HG03442 (cell line): Measurements from ENCODE around the gene C9orf43.
"Not testable (repeated sequence)": the region's sequence is repeated elsewhere in the genome, so short reads cannot be mapped to it uniquely, and the experiment has no call there.

Experiments used
- ATAC-seq: cut with Tn5 transposase; IDR thresholded peaks from one replicate; pipeline ENCODE4 v1.9.1; 2021; ENCODE audit warnings: mild to moderate bottlenecking, moderate library complexity; ENCODE audit not compliant: unreplicated experiment

Gene C9orf43

DNA sequence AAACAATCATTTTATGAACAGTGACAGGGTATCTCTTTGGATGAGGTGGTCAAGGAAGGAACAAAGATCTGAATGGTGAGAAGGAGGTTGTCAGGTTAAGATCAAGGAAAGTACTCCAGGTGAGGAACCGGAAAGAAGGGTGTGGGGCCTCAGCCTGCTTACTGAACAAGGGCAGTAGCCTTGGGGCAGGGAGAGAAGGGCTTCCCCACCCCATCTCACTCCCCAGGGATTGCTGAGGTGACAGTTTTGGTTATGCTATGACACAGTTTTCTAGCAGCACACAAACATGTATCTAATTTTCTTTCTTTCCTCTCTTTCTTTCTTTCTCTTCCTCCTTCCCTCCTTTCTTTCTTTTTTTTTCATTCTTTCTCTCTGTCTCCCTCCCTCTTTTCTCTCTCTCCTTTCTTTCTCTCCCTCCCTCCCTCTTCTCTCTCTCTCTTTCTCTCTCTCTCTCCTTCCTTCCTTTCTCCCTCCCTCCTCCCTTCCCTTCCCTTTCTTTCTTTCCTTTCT, 29.6 kb upstream of the C9orf43 start:
- peak; percentile 65 for ATAC-seq

DNA sequence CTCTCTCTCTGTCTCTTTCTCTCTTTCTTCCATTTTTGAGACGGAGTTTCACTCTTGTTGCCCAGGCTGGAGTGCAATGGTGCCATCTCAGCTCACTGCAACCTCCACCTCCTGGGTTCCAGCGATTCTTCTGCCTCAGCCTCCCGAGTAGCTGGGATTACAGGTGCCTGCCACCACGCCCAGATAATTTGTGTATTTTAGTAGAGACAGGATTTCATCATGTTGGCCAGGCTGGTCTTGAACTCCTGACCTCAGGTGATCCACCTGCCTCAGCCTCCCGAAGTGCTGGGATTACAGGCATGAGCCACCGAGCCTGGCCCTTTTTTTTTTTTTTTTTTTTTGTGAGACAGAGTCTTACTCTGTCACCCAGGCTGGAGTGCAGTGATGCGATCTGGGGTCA, 29.1 kb upstream of the C9orf43 start:
- ATAC-seq, result not testable (repeated sequence)

DNA sequence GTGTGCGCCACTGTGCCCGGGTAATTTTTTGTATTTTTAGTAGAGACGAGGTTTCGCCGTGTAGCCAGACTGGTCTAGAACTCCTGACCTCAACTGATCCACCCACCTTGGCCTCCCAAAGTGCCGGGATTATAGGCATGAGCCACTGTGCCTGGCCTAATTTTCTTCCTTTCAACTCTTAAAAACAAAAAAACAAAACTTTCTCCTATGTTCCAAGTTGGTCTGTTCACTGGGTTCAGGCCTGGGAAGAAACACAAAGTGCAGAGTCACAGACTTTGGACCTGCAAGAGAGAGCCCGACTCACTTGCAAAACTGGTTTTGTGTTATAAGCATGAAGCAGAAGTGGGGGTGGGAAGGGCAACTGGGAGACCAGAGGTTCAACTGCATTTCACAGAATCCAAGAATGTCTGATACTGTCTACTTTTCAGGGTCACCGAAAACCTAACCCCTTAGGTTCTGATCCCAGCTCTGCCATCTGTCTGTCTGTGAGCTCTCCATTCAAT, 28.6 kb upstream of the C9orf43 start:
- ATAC-seq, result no peak

DNA sequence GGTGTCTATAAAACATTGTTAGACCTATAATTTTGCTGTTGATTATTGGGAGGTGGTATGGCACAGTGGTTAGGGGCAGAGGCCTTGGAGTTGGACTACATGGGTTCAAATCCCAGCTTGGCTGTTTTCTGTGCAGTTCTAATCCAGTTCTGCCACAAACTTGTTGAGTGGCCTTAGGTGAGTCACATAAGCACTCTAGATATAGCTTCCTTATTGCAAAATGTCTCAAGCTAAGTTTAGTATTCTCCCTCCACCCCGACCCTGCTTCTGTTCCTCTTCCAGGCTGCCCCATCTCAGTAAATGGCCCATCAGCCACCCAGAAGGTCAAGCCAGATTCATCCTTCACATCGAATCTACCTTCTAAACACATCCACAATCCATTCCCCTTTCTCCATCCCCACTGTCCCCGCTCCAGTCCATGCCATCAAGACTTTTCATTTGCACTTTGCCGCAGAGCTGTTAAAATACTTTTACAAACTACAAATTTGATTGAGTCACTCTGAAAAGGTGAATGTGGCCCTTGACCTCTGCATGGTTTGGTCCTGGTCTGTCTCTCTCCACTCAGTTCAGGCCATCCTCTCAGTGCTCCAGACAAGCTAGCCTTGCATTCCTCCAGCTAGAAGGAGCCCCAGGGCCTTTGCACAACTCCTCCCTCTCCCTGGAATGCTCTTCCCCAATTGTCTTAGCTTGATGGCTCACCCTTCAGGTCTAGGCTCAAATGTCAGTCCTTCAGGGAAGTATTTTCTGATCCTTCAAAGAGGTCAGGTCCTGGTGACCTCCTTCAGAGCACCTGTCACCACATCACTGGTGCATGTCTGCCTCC, 23.8 kb upstream of the C9orf43 start:
- no peak for ATAC-seq

DNA sequence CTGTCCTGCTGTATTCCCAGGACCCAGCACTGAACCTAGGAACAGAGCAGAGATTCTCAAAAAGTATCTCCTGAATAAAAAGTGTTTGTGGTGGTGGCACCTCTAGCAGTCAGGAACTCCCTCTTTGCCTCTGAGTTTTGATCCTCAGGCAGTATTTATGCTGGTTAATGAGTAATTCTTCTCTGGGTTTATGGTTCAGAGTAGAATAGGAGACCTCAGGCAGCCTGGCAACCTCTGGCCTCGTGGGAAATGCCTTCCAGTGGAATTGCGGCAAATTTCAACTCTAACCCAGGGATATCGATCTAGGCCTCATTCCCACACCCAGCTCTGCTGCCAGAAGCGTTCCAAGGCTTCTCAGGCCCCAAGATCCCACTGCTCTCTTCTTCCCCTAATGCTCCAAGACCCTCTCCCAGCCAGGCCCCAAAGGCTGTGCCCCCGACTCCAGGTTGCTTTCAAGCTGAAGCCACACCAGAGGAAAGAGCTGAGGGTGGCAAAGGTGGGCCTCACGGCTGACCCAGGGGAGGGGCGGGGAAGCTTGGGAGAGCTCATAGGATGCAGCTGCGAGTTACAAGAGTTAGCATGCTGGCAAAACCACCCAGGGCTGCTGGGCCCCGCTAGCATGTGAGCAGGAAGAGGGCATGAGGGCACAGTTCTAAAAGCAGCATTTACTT, 22.9 kb upstream of the C9orf43 start:
- ATAC-seq, result no peak

DNA sequence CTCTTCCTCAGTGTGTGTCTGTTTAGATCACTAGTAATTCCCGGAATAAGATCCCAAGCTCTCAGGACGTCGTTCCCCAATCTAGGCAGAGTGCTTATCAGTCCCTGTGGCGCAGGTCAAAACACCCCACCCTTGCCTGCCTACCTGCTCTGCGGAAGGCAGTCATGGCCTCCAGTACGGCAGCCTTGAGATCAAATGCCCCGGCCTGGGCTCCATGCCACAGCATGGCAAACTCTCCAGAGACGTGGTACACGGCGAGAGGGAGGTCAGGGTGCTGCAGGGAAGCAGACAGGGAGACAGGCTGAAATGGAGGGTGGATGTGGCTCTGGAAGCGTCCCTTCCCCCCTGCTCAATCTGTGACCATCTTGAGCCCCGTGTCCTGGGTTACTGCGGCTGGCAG, 21.7 kb upstream of the C9orf43 start:
- no peak for ATAC-seq

DNA sequence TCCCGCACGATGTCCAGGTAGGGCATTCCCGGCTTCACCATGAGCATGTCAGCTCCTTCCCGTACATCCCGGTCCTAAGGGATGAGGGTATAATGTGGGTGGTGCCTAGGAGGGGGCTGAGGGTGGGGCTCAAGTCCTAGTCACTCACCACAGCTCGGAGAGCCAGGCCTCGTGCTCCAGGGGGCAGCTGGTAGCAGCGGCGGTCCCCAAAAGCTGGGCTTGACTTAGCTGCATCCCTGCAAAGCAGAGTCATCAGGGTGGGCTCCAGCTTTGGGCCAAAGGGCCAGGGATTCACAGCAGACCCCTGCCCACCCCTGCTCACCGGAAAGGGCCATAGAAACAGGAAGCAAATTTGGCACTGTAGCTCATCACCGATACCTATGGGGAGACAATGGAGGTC, 21.1 kb upstream of the C9orf43 start:
- no peak for ATAC-seq

DNA sequence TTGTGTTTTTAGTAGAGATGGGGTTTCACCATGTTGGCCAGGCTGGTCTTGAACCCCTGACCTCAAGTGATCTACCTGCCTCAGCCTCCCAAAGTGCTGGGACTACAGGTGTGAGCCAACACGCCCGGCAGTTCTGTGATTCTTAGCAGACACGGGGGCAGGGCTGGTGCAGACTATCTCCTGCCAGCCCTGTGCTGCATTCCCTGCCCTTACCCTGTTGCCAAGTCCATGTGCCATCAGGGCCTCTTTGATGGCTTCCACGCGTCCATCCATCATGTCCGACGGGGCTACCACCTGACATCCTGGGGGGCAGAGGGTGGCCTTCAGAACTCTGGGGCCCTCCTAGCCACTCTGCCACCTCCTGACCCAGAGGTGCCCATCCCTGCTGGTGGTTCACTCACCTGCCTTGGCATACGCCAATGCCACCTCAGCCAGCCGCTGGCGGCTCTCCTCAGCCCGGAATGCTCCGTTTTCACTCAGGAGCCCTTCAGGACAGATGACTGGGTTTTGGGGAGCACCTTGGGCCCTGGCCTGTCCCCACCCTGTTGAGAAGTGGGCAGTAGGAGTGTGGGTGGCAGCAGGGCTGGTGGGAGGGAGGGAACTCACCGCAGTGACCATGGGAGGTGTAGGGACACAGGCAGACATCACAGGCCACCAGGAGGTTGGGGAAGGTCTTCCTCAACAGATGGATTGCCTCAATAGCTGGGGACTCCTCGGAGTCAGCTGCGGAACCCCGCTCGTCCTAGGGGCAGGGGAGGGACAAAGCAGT, 20.2 kb upstream of the C9orf43 start:
- no peak for ATAC-seq

DNA sequence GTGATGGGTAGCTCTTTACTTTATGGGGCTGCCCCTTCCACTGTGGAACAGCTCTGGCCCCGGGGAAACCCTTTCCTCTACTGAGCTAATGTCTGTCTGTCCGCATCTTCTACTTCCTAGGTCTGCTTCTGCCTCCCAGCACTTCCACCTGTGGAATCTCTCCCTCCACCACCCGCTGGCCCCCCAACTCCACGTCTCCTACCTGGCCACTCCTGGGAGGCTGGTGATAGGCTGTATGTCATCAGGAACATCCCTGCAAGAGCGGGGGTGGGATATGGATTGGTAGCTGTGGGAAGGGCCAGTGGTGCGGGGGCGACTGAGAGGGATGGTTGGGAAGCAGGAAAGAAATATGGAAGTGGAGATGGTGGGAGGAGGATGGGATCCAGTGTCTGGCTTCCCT, 18.6 kb upstream of the C9orf43 start:
- no peak for ATAC-seq

DNA sequence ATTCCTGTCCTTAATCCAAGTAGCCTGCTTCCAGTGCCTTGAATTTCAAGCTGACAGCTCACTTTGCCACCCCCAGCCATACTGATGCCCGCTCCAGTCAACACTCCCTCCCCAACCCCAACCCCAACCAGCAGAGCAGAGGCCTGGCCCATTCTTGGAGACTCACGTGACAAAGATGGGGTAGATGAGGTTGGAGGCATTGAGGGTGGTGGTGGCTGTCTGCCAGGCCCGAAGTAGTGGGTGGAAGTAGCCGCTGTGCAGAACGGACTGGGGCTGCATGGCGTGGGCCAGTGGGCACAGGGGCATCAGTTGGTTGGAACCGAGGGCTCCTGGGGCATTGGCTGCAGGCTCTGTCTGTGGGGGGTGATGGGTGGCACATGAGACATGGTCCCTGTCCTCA, 17.3 kb upstream of the C9orf43 start:
- ATAC-seq, result no peak

DNA sequence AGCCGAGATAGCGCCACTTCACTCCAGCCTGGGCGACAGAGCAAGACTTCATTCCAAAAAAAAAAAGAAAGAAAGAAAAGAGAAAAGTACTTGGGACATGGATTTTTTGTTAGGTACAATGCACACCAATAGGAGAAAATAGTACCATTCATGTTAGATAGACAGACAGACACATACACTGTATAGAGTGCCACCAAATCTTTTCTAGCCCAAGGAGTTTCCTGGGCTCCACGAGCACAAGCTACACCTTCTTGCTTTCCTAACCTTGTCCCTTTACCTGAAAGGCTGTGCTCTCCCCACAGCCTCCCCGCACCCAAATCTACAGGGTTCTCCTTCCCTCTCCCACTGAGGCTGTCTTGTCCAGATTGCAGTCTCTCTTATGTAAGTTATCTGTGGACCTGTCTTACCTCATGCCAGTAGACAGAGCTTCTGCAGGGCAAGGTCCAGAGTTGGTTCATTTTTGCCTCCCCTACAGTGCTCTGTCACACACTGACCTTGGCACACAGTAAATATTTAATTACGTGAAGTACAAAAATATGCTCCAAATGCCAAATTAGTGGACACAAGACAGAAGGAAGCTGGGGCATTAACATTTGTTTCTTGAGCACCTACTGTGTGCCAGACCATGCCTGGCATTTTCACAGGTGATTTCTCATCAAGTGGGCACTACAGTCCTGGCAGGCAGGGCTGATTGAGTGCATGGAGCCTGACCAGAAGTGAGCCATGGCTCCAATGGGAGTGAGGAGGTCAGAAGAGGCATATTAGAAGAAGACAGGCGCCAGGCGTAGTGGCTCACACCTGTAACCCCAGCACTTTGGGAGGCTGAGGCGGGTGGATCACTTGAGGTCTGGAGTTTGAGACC, 15.3 kb upstream of the C9orf43 start:
- no peak for ATAC-seq

DNA sequence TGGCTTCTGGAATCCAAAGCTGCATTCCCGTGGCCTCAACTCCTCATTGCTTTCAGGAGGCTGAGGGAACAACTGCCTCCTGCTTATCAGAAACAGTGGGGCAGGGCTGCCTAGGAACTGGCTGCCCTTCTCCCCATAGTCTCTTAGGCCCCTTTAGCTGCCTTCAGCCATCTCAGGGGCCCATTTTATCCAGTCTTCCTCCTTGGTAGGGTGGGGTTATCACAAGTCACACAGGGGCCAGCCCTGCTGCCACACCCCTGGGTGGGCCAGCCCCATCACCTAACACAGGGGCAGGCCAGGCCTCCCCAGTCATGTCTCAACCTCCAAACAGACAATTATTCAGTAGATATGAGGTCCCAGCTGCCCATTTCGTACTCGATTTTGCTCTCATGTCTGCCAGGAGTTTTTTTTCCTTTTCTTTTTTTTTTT, 13.3 kb upstream of the C9orf43 start:
- no peak for ATAC-seq

DNA sequence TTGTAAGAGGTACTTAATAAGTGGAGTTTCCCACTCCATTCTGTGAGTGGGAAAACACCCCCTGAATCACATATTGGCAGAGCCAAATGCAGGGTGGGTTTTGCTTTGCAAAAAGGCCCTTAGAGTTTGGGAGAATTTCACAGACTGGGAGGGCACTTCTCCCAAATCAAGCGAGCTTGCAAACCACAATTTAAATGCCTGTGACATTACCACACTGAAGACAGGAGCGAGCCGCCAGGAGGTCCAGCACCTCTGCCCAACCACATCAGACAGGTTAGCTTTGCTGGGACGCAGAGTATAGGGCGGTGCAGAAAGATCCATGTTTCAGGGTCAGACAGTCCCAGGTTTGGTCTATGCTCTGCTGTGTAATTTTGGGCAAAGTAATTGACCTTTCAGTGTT, 11.8 kb upstream of the C9orf43 start:
- ATAC-seq, result no peak

DNA sequence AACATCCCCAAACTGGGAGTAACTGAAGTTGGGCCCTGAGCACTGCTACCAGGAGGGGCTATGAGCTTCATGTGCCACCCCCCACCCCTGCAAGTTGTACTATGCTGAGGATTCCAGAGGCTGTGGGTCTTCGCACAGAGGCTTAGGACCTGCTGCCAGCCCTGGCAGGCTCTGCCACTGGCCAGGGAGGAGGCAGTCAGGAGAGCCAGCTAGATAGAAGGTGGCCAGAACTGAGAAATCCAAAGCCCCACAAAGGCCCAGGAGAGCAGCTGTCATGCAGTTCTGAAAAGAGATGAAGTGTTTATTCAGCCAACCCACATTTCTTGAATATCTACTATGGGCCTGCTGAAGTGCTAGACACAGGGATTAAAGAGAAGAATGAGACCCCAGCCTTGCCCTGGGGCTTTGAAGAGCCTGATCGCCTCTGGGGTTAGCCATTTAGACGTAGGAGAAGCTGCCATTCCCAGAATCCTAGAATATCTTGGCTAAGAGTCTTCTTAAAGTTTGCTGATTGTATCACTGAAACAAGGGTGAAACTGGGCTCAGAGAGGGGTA, 10.8 kb upstream of the C9orf43 start:
- no peak for ATAC-seq

DNA sequence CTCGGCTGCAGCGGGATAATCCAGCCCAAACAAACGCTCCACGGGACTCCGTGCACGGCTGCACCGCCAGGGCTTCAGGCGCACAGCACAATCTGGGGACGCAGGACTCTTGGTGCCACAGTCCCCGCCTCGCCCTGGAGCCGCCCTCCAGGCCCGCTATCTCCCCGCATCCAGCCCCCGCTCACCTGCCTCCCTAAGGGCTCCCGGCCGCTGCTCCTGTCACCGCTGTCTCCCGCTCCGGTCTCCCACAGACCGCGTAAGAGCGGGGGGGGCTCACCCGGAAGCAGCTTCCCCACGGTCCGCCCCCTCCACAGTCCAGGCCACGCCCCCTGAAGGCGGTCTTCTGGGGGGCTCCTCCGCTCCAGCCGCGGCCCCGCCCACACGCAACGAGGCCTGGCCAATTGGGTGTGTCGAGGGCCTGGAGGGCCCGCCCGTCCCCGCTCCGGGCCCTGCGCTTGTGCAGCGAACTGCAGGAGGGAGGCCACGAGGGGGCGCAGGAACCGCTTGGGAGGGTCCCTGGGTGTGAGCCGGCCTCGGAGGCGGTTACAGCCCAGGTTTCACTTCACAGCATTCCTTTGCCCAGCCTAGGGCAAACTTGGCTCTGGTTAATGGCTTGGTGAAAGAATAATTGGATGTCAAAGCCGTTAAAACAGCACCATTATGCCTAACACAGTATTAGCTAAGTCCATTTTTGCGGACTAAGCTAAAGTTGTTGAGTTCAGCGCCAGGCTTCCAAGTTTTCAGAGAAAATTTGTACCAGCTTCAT, 9.3 kb upstream of the C9orf43 start, which contains the start of gene ALAD:
ALAD (minus strand) TSS at position 258 of the 766 bp plus-strand sequence. CDS start 7,725 bp downstream, outside the sequence.
- ATAC-seq, result peak; percentile 97

DNA sequence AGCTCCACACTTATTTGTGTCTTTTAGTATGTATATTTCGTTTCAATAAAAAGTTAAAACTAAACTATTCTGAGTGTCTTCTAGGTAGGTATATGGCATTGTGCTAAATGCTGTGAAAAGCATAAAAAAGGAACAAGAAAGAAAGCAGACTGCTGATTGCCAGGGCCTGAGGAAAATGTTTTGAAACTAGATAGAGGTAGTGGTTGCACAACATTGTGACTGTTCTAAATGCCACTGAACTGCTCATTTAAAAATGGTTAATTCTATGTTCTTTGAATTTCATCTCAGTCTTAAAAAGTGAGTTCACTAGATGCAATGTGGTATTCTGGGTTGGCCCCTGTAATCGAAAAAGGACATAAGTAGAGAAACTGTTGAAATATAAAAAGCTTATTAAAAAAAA, 6.9 kb upstream of the C9orf43 start:
- no peak for ATAC-seq

DNA sequence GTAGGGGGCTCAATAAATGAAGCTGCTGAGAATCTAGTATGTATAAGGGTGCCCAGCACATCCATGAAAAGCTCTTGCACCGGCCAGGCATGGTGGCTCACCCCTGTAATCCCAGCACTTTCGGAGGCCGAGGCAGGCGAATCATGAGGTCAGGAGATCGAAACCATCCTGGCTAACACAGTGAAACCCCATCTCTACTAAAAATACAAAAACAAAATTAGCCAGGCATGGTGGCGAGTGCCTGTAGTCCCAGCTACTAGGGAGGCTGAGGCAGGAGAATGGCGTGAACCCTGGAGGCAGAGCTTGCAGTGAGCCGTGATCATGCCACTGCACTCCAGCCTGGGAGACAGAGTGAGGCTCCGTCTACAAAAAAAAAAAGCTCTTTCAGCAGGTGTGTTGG, 4.2 kb upstream of the C9orf43 start:
- ATAC-seq, result not testable (repeated sequence)

DNA sequence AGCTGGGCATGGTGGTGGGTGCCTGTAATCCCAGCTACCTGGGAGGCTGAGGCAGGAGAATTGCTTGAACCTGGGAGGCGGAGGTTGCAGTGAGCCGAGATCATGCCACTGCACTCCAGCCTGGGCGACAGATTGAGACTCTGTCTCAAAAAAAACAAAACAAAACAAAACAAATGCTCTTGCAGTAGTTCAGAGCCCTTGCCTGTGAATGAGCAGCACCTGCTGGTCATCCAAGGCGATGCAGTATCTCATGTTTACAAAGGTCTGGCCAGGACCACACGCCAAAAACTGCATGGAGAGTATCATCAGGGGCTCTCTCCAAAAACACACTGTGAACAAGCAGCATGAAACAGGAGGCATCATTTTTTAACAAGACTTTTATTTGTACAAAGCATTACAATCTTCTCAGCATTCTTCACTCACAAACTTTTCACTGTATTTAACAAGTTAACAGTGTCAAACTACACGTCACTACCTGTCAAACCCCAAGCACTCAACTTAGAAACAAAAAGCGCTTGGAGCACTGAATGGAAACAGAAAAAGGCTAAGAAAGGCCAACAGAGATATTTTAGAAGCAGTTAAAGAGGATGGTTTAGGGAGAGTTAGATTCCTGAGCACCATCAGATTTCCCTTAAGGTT, 3.6 kb upstream of the C9orf43 start:
- not testable (repeated sequence) for ATAC-seq

DNA sequence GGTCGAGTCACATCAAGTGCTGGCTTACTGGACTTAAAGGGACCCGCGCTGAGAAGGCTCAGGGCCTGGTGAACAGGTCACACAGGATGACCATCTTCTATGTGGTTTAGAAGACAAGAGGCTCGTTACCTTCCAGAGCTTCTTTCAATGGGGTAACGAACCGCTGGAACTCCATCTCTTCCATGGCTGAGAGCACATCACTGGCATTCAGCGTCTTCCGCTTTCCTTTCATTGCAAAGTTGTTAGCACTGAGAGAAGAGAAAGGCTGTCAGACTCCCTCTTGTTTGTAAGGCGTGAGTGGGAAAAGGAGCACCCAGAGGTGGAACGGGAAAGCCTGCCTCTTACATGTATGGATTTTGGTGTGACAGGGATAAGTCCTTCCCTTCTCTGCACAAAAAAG, 1.1 kb upstream of the C9orf43 start:
- ATAC-seq, result no peak
